ENCODE results near the gene LRRFIP1. TPM values are rescaled to one million over a fixed set of nuclear protein-coding genes. Genes with fewer than 3 reads are reported as not detected.

Gene LRRFIP1
- total and polyA plus RNA-seq, 2 donors (not counting 1 experiment from before 2014, with no cell fraction given): 42.0 to 139 TPM

DNA sequence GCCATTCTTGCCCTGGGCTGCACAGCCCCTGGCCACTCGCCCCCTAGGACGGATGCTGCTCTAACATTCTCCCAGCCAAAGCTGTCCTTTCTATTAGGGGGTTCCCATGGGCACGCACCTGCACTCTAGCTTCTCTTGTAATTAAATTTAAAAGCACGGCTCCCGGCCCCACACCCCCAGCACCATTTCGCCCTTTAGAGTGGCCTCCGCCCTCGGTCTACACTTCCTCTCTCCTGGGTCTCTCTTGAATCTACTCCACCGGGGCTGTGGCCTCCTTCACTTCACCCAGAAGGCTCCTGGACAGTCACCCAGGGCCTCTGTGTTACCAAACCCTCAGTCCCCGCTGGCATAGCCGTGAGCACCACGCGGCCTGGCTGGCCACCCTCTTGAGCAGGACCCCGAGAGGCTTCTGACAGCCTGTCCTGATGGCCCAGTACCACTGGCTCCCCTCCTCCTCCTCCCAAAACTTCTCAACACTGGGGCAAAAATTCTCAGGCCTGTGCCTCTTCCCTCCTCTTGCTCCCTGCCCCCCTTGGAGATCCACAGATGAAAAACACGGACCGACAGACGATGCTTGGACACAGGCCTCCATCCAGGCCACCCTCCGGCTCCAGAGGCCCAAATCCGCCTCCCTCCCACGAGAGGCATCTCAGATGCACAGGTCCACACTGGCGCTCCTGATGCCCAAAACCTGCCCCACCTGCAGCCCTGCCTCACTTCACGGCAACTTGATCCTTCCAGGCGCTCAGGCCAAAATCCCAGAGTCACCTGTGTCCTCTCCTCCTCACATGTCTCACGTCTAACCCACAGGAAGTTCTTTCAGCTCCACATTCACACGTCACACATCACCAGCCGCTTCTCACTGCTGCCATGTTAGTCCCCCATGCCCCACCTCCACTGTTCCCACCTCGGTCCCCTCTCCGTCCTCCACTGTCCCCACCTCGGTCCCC is 29.9 kb upstream of the LRRFIP1 start:
- Mint-ChIP-seq H3K27ac (no peak overlapping the region), H3K4me1 (peaks cover 6% of the 10 kb centered on the region), H3K27me3 (no peaks in the 10 kb centered on the region), H3K4me3 (no peak overlapping the region), H3K9me3 (ENCODE audit: insufficient read depth) (no peaks in the 10 kb centered on the region)
- intact Hi-C loops (cut with micrococcal nuclease): no loop called here
- ChIA-PET CTCF (interaction anchor here (1.6 kb wide), 1 partner anchor 25 kb away, joined by 4 read pairs; no protein-coding TSS in a partner anchor), POLR2A (no interaction called here)
- Histone ChIP-seq H3K36me3 (replicated peaks in 1 of 2; ENCODE audit: control extremely low read depth in 1 of 2, control insufficient read depth in 1 of 2, extremely low read depth in 1 of 2, insufficient read depth in 2 of 2, low read length in 1 of 2) (no peaks in the 10 kb centered on the region), H3K9me3 (ENCODE audit: control extremely low read depth in 1 of 3, control insufficient read depth in 2 of 3, insufficient read depth in 1 of 3, low read length in 2 of 3) (no peaks in the 10 kb centered on the region), H3K79me2 (ENCODE audit: control insufficient read depth, insufficient read depth, low read length) (no peaks in the 10 kb centered on the region), H3K4me2 (replicated peaks; ENCODE audit: low read depth, low read length, poor library complexity, severe bottlenecking) (no peak overlapping the region), H3K9ac (ENCODE audit: low read length) (no peak overlapping the region), H3K27me3 (replicated peaks in 1 of 4; ENCODE audit: control extremely low read depth in 1 of 4, control insufficient read depth in 3 of 4, insufficient read depth in 4 of 4, low read length in 3 of 4) (no peaks in the 10 kb centered on the region), H3K4me3 (ENCODE audit: control extremely low read depth in 1 of 5, extremely low read depth in 1 of 5, insufficient read depth in 1 of 5, low read depth in 2 of 5, low read length in 4 of 5) (no peak overlapping the region), H3K4me1 (ENCODE audit: control insufficient read depth in 2 of 2, insufficient read depth in 2 of 2, low read length in 2 of 2) (peaks cover 0 to under 1% of the 10 kb centered on the region in 2 donors), H4K20me1 (ENCODE audit: control insufficient read depth, insufficient read depth, low read length, poor library complexity, severe bottlenecking) (no peaks in the 10 kb centered on the region), H2AFZ (ENCODE audit: insufficient read depth, low read depth, low read length, poor library complexity, severe bottlenecking) (no peak overlapping the region), H3K27ac (ENCODE audit: low read length in 2 of 2) (no peak overlapping the region)
- ATAC-seq (ENCODE audit: low read depth) (no peak), DNase-seq (no peak)
- TF ChIP-seq EZH2 (IDR thresholded peaks at IDR 0.05; ENCODE audit: borderline replicate concordance, insufficient read depth, low read depth, low read length, poor library complexity, severe bottlenecking): no peak
- TF ChIP-seq, protein P1, sequence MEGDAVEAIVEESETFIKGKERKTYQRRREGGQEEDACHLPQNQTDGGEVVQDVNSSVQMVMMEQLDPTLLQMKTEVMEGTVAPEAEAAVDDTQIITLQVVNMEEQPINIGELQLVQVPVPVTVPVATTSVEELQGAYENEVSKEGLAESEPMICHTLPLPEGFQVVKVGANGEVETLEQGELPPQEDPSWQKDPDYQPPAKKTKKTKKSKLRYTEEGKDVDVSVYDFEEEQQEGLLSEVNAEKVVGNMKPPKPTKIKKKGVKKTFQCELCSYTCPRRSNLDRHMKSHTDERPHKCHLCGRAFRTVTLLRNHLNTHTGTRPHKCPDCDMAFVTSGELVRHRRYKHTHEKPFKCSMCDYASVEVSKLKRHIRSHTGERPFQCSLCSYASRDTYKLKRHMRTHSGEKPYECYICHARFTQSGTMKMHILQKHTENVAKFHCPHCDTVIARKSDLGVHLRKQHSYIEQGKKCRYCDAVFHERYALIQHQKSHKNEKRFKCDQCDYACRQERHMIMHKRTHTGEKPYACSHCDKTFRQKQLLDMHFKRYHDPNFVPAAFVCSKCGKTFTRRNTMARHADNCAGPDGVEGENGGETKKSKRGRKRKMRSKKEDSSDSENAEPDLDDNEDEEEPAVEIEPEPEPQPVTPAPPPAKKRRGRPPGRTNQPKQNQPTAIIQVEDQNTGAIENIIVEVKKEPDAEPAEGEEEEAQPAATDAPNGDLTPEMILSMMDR (IDR thresholded peaks at IDR 0.05): no peak
- WGBS (ENCODE audit: insufficient coverage): 78% methylated on average over 27 of the region's 29 CpGs
